ENCODE measurements around the gene HOXC4.
A peak's percentile ranks its signal among the peaks of the same experiment; 100 is the strongest.

Gene HOXC4

DNA sequence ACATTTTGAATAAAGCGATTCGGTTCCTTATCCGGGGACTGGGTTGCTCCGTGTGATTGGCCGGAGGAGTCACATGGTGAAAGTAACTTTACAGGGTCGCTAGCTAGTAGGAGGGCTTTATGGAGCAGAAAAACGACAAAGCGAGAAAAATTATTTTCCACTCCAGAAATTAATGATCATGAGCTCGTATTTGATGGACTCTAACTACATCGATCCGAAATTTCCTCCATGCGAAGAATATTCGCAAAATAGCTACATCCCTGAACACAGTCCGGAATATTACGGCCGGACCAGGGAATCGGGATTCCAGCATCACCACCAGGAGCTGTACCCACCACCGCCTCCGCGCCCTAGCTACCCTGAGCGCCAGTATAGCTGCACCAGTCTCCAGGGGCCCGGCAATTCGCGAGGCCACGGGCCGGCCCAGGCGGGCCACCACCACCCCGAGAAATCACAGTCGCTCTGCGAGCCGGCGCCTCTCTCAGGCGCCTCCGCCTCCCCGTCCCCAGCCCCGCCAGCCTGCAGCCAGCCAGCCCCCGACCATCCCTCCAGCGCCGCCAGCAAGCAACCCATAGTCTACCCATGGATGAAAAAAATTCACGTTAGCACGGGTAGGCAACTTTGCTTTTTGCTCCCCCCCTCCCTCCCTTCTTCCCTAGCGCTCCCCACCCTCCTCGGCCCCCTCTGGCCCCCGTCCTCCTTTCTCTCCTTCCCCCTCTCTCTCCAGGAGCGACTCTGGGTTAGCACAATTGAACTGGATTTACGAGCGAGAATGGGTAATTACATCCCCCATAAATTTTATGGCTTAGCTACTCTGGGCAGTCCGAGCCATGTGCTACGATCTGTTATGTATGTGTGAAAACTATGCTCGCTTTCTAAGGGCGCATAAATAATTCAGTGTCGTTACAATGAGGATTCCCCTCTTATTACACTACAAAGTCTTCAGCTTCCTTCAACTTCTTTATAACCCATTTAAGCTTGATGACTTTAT is at the start of gene HOXC4:
Gene HOXC4, plus strand, starts transcription at position 85 of the 991 bp plus-strand sequence. Its CDS starts 88 bp downstream, at position 173.
- peak; percentile 43 for DNase-seq

DNA sequence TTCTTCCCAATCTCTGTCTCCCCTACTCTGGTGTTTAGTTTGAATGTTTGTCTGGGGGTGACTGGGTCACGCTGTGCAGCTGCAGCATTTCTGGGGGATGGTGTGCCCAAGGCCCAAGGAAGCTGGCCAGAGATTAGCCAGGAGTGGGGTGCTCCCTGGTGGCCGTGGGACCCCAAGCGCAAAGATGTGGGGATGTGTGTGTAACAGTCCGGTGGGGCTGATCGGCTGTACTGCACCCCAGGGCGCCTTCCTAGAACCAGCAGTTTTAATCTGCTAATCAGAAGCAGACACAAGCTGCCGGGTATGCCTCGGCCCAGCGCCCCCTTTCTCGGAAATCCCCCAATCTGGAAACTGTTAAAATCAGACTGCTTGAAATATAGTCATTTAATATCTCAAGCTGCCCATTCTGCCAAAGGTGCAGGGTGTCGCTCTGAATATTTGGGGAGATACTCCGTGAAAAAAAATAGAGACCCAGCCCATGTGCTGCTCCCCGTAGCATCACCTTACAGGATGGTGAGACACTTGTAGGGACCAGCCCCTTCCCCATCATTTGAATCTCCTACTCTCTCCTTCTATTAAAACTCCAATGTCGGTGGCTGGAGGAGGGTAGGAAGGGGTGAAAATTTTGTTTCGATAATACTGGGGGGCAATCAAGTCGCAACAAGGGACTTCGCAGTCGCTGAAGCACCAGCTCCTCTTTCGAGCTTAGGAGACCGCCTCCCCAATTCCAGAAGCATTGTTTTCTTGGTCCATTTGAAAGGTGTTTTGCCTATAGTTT is 49.4 kb upstream of the HOXC4 start:
- no peak for DNase-seq

- peak; percentile 78 for DNase-seq
These were observed 48.6 kb upstream of the HOXC4 start for GRCh38 chr12:54004841-54005530.

GRCh38 chr12:54005531-54005852 is 48.1 kb upstream of the HOXC4 start:
- no peak for DNase-seq

DNA sequence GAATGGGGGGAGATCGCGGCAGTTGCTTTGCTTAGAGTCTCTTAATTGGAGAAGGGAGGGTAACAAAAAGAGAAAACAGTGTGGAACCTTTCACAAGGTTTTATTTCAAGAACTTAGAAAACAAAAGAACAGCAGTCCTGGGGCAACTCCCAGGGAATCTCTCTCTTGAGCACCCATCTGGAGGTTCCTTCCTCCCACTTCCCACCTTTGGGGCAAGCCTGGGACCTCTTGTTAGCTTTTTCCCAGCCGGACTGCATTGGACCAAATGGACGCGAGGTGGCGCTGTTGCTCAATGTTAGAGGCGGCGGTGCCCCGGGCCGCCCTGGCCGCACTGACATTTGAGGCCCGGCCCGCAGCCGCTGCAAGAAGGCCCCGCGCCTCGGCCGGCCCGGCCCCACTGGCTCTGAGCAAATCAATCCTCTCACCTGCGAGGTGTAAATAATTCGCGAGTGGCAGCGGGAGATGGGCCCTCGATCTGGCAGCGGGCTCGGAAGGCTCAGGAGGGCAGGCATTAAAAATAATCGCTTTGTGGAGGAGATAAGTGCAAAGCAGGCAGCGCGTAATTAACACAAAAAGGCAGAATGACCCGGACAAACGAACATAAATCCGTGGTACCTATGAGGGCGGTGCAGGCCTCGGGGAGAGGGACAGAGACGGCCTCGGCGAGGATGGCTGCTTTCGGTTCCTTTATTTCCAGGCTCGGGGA is 47.6 kb upstream of the HOXC4 start:
- DNase-seq: peak; percentile 92

DNA sequence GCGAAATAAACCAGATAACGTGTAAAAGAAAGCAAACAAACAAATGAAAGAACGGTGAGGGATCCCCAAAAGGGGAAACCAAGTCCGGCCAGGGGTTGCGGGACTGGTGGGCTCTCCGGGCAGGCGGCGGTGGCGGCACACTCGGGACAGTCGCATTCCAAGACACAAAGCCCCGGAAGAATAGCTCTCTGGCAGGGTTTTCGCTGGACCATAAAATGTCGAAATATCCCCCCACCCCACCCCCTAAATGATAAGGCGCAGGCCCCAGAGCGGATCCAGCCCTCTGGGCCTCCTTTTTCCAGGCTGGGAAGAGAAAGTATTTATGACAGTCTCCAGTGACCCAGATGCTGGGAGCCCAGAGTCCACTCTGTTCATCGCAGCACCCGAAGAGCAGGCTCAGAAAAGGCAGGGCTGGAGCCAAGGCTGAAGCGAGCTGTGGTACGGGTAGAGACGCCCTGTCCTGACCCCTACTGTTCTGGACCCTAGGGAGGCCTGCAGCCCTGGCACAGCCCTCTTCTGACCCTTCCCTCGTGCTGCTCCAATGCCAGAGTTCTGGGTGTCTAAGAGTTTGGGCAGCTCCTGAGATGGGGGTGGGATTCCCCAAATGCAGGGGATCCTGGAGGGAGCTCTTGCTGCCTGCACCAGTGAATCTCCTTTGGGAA is 46.9 kb upstream of the HOXC4 start:
- DNase-seq: no peak

- DNase-seq: no peak
These were observed 45.9 kb upstream of the HOXC4 start for GRCh38 chr12:54007538-54008259.

DNA sequence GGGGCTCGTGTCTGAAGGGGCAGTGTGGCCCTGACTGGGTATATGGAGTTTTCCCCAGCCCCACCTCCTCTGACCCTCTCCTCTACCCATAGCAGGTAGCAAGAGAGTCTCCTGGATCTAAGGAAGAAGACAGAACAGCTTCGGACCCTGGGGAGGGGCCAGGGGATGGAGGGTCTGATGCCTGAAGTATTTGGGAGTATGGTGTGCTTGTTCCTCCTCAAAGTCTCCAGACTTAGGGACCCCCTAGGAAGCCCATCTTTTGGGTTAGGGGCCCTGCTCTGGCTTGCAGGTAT is 45.4 kb upstream of the HOXC4 start:
- DNase-seq: no peak

DNA sequence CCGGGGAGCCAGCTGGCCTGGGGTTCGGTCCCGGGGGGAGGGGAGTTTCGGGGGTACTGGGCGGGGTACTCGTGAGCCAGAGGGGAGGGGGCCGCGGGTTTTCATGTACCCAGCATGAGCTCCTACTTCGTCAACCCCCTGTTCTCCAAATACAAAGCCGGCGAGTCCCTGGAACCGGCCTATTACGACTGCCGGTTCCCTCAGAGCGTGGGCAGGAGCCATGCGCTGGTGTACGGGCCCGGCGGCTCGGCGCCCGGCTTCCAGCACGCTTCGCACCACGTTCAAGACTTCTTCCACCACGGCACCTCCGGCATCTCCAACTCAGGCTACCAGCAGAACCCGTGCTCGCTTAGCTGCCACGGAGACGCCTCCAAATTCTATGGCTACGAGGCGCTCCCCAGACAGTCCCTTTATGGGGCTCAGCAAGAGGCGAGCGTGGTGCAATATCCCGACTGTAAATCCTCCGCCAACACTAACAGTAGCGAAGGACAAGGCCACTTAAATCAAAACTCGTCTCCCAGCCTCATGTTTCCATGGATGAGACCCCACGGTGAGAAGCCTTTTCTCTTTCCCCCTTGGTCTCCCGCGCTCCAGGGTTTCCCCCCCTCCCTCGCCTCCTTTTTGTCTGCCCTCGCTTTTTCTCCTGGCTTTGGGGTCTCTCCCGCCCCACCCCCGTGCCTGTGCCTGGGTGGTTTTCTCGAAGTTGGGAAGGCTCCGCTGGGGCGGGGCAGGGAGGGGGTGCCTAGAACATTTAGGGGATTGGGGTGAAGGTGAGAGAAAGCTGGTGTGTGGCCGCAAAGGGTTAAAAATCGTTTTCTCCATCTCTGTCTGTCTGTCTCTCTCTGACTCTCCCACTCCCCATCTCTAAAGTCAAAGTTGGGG is 44.2 kb upstream of the HOXC4 start:
- no peak for DNase-seq

DNA sequence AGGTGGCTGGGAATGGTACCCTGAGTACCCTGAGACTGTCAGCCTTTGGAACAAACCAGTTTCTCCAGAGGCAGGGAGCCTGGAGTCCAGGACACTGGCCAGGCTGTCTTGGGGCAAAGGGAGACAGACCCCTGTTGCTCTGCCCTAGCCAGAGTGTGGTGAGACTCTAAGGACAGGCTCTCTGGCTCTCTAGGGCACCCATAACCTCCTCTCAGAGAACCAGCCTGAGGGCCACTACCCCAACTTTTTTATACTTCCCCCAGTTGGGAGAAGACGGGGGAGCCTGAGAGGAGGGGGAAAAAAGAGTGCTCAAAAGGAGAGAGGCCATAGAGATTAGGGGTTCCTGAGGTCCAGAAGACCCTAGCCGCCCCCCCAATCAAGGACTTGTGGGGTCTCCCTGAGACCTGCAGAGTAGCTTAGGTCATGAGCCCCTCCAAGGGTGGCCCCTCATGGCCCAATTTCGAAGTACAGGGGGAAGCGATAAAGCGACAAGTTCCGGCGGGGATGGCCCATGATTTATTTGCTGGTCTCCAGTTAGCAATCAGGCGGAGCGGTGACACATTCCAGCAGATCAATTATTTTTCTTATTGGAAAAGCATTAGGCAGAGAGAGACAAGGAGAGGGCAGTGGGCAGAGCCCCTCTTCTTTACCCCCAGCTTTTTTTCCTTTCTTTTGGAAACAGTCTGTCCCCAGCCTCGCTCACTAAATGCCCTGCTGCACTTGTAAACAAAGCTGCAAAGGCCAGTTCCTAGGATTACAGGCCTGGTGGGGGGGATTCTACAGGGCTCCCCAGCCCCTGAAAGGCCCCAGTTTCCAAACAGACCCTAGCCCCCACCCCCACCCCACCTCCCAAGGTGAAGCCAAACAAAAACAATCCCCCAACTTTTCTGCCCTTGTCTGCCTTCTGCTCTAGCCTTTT is 43.3 kb upstream of the HOXC4 start:
- no peak for DNase-seq

- no peak for DNase-seq
These were observed 42.5 kb upstream of the HOXC4 start for GRCh38 chr12:54010972-54011664.

DNA sequence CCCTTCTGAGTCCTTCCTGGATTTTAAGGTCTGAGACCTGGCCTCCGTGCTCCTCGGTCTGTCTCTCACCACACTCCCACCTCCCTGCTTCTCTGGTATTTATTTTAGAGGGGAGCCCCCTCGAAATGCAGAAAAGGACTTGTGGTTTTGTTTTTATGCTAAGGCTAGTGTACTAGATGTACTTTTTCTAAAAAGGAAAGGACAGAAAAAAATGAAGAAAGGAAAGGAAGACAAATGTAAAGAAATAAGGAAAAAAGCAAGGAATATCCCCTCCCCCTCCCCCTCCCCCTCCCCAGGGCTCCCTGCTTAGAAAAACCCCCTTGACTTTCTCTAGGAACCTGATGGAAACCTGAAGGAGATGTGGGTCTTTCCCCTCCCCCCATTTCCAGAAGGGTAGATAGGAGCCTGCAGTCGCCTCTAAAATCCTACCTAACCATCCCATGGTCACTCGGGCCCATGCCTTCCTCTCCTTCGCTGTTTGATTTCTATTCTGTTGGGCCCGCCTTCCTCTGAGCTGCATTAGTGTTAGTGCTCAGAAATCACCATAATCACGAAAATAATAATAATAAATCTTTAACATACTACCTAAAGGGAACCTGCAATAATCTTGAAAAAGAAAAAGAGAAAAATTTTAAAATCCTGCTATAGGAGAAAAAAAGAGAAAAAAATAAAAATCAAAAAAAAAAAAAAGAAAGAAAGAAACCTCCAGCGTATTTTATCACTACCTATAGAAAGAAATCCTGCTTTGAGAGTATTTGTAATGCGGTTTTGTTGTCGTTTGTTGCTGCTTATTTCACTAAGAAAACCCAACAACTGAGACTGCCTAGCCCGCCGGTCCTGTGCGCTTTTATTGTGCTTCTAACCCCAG is 41.7 kb upstream of the HOXC4 start:
- no peak for DNase-seq

GRCh38 chr12:54012631-54013409 is 40.8 kb upstream of the HOXC4 start:
- no peak for DNase-seq

GRCh38 chr12:54014377-54015017 is 39.1 kb upstream of the HOXC4 start:
- DNase-seq: no peak

GRCh38 chr12:54015018-54015931 is 38.4 kb upstream of the HOXC4 start:
- DNase-seq: no peak

All from right hindlimb (tissue), 1 donor.